ENCODE data around the gene RGCC. TPM values are rescaled to one million over a fixed set of nuclear protein-coding genes. Genes with fewer than 3 reads are reported as not detected.
"Not testable (repeated sequence)": the region's sequence is repeated elsewhere in the genome, so short reads cannot be mapped to it uniquely, and the experiment has no call there.

RGCC gene
- total and polyA plus RNA-seq, 9 of the 15 experiments (the other 6 are each of a cell fraction or from before 2014, with no cell fraction given): 0.51 to 10.4 (median 5.8) TPM

DNA sequence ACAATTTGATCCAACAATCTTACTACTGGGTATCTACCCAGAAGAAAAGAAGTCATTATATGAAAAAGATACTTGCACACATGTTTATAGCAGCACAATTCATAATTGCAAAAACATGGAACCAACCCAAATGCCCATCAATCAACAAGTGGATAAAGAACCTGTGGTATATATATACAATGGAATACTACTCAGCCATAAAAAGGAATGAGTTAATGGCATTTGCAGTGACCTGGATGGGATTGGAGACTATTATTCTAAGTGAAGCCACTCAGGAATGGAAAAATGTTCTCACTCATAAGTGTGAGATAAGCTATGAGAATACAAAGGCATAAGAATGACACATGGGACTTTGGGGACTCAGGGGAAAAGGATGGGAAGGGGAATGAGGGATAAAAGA is 47.3 kb downstream of the RGCC start:
- H2AFZ ChIP-seq (ENCODE audit: low read depth, low read length); POLR2A ChIA-PET; intact Hi-C loops (cut with micrococcal nuclease); BruUV-seq (replicated peaks); H4K20me1 ChIP-seq (replicated peaks; ENCODE audit: control insufficient read depth, insufficient read depth, low read length); FAIRE-seq; H3K4me3 ChIP-seq; CTCF ChIA-PET (ENCODE audit: low intra/inter-chr PET ratio); H3K9ac ChIP-seq (ENCODE audit: insufficient read depth in 1 of 2, low read depth in 2 of 2, low read length in 2 of 2); H3K27me3 ChIP-seq (ENCODE audit: control insufficient read depth in 2 of 2, insufficient read depth in 2 of 2, low read length in 2 of 2); H3K36me3 ChIP-seq (ENCODE audit: control insufficient read depth, insufficient read depth, low read length); in situ Hi-C loops (cut with MboI); H3K4me2 ChIP-seq (ENCODE audit: insufficient read depth, low read length); H3K9me1 ChIP-seq (ENCODE audit: control insufficient read depth, insufficient read depth, low read length); H3K27ac ChIP-seq (ENCODE audit: extremely low read depth, low read depth, low read length); H3K79me2 ChIP-seq (ENCODE audit: control insufficient read depth, insufficient read depth, low read length); H3K4me1 ChIP-seq (replicated peaks in 1 of 2; ENCODE audit: control insufficient read depth in 2 of 2, insufficient read depth in 2 of 2, low read length in 2 of 2); H3K9me3 ChIP-seq (replicated peaks; ENCODE audit: control insufficient read depth, insufficient read depth, low read depth, low read length); ATAC-seq; DNase-seq (ENCODE audit: extremely low read depth in 1 of 4, low spot score in 3 of 4): not testable (repeated sequence)

DNA sequence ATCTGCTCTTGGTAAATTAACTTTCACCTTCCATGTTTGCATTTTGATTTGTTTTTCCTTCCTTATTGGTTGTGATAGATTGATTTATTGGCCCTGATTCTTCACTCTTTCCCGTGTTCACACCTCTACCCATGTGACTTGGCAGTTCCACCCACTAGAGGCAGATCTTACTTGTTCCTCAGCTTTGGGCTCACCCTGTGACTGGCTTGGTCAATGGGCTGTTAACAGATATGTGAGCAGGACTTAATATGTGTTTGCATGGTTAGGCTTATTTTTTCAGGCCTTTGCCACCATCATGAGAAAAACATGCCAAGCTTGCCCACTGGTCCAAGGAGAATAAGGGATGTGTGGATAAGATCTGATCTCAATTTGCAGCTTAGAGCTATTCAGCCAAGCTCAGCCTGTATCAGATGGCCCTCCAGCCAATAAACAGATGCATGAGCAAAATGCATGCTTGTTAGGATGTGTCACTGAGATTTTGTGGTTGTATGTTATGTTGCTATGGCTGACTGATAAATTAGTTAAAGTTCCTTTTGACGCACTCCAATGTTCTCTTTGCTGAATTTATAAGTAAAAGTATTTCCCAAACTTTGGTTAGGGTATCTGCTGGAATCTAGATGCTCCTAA is 48.0 kb downstream of the RGCC start:
- ChIA-PET CTCF (ENCODE audit: low intra/inter-chr PET ratio) (no interaction called here), POLR2A (no interaction called here)
- no peaks in the 10 kb centered on the region for H3K9me1 ChIP-seq (ENCODE audit: control insufficient read depth, insufficient read depth, low read length)
- H3K9me3 ChIP-seq (replicated peaks; ENCODE audit: control insufficient read depth, insufficient read depth, low read depth, low read length): no peaks in the 10 kb centered on the region
- no peak overlapping the region for H3K27ac ChIP-seq (ENCODE audit: extremely low read depth, low read depth, low read length)
- FAIRE-seq (no peak), DNase-seq (ENCODE audit: extremely low read depth in 1 of 4, low spot score in 3 of 4) (no peak), ATAC-seq (no peak)
- H4K20me1 ChIP-seq (replicated peaks; ENCODE audit: control insufficient read depth, insufficient read depth, low read length): no peaks in the 10 kb centered on the region
- no peak overlapping the region for H3K4me2 ChIP-seq (ENCODE audit: insufficient read depth, low read length)
- 0% methylated on average over 2 of the region's 2 CpGs for WGBS (ENCODE audit: insufficient coverage, low coverage, missing lambda C conversion rate)
- BruUV-seq (replicated peaks): no TSS peak
- no peak overlapping the region for H3K4me3 ChIP-seq
- no peaks in the 10 kb centered on the region for H3K4me1 ChIP-seq (replicated peaks in 1 of 2; ENCODE audit: control insufficient read depth in 2 of 2, insufficient read depth in 2 of 2, low read length in 2 of 2)
- no peak overlapping the region for H3K9ac ChIP-seq (ENCODE audit: insufficient read depth in 1 of 2, low read depth in 2 of 2, low read length in 2 of 2)
- H3K27me3 ChIP-seq (ENCODE audit: control insufficient read depth in 2 of 2, insufficient read depth in 2 of 2, low read length in 2 of 2): peaks cover 0 to 4% of the 10 kb centered on the region in 2 experiments; a peak in 1 of 5 replicates
- intact Hi-C loops (cut with micrococcal nuclease) (no loop called here), in situ Hi-C loops (cut with MboI) (no loop called here)
- no peaks in the 10 kb centered on the region for H3K36me3 ChIP-seq (ENCODE audit: control insufficient read depth, insufficient read depth, low read length)
- no peak overlapping the region for H2AFZ ChIP-seq (ENCODE audit: low read depth, low read length)
- H3K79me2 ChIP-seq (ENCODE audit: control insufficient read depth, insufficient read depth, low read length): no peaks in the 10 kb centered on the region
- TF ChIP-seq, protein P1, sequence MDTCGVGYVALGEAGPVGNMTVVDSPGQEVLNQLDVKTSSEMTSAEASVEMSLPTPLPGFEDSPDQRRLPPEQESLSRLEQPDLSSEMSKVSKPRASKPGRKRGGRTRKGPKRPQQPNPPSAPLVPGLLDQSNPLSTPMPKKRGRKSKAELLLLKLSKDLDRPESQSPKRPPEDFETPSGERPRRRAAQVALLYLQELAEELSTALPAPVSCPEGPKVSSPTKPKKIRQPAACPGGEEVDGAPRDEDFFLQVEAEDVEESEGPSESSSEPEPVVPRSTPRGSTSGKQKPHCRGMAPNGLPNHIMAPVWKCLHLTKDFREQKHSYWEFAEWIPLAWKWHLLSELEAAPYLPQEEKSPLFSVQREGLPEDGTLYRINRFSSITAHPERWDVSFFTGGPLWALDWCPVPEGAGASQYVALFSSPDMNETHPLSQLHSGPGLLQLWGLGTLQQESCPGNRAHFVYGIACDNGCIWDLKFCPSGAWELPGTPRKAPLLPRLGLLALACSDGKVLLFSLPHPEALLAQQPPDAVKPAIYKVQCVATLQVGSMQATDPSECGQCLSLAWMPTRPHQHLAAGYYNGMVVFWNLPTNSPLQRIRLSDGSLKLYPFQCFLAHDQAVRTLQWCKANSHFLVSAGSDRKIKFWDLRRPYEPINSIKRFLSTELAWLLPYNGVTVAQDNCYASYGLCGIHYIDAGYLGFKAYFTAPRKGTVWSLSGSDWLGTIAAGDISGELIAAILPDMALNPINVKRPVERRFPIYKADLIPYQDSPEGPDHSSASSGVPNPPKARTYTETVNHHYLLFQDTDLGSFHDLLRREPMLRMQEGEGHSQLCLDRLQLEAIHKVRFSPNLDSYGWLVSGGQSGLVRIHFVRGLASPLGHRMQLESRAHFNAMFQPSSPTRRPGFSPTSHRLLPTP (IDR thresholded peaks at IDR 0.05; ENCODE audit: borderline replicate concordance, extremely low read depth, insufficient read length): no peak
- TF ChIP-seq, protein P2, sequence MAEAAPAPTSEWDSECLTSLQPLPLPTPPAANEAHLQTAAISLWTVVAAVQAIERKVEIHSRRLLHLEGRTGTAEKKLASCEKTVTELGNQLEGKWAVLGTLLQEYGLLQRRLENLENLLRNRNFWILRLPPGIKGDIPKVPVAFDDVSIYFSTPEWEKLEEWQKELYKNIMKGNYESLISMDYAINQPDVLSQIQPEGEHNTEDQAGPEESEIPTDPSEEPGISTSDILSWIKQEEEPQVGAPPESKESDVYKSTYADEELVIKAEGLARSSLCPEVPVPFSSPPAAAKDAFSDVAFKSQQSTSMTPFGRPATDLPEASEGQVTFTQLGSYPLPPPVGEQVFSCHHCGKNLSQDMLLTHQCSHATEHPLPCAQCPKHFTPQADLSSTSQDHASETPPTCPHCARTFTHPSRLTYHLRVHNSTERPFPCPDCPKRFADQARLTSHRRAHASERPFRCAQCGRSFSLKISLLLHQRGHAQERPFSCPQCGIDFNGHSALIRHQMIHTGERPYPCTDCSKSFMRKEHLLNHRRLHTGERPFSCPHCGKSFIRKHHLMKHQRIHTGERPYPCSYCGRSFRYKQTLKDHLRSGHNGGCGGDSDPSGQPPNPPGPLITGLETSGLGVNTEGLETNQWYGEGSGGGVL (CRISPR knock-in tag; IDR thresholded peaks at IDR 0.05): no peak
- TF ChIP-seq ZNF324 (CRISPR knock-in tag; IDR thresholded peaks at IDR 0.05) (no peak), CXXC5 (CRISPR knock-in tag; IDR thresholded peaks at IDR 0.05) (no peak), ETS1 (conservative IDR thresholded peaks at IDR 0.05; ENCODE audit: control insufficient read depth, low read depth, low read length) (no peak), CAMTA2 (CRISPR knock-in tag; conservative IDR thresholded peaks at IDR 0.05) (no peak), BRD9 (IDR thresholded peaks at IDR 0.05; ENCODE audit: low read depth, partially characterized antibody) (no peak), CEBPB (tag; IDR thresholded peaks at IDR 0.05) (no peak), ZNF76 (CRISPR knock-in tag; IDR thresholded peaks at IDR 0.05; ENCODE audit: borderline replicate concordance) (no peak), SREBF1 (IDR thresholded peaks at IDR 0.05; ENCODE audit: borderline replicate concordance, low read depth, low read length) (no peak)

All from K562 (cell line).